H1 (cell line): ENCODE measurements around the gene CTSV. TPM values are rescaled to one million over a fixed set of nuclear protein-coding genes. Genes with fewer than 3 reads are reported as not detected.

Experiments
- ASH2L ChIP-seq: fragments of 200-600, 300-600 bp; sonication (generic); IDR thresholded peaks from one replicate; pipeline ENCODE4 v1.7.1; 2017; ENCODE audit warnings: low read length
- BACH1 ChIP-seq: IDR thresholded peaks from 2 replicates; pipeline ENCODE4 v1.6.1; 2012; ENCODE audit warnings: low read length, improper control_type of control experiment
- CBX5 ChIP-seq: fragments of 300-800, 300-1000 bp; sonication (generic); IDR thresholded peaks from 2 replicates; pipeline ENCODE4 v1.7.1; 2016; ENCODE audit warnings: antibody characterized with exemption, low read length, low read depth
- CREB1 ChIP-seq: IDR thresholded peaks from 2 replicates; pipeline ENCODE4 v1.6.1; 2012; ENCODE audit warnings: inconsistent platforms
- FOSL1 ChIP-seq: IDR thresholded peaks from 2 replicates; pipeline ENCODE4 v1.6.1; 2011; ENCODE audit warnings: mild to moderate bottlenecking, low read depth, low read length, moderate library complexity; ENCODE audit not compliant: insufficient read depth
- NANOG ChIP-seq: IDR thresholded peaks from 2 replicates; pipeline ENCODE4 v1.6.1; 2011; ENCODE audit warnings: low read length, low read depth, mild to moderate bottlenecking, inconsistent platforms; ENCODE audit not compliant: insufficient read depth, poor library complexity, severe bottlenecking
- RNF2 ChIP-seq: fragments of 200-900, 300-1000 bp; sonication (generic); IDR thresholded peaks from 2 replicates; pipeline ENCODE4 v1.7.1; 2016; ENCODE audit warnings: borderline replicate concordance, low read depth, mild to moderate bottlenecking, antibody characterized with exemption, low read length; ENCODE audit not compliant: poor library complexity, severe bottlenecking; ENCODE audit errors: missing control alignments
- SIN3A ChIP-seq, 2 experiments: IDR thresholded peaks in 1 of 2; conservative IDR thresholded peaks in 1 of 2; 2 replicates each; pipeline ENCODE4 v1.6.1; 2011 to 2012; ENCODE audit warnings: low read length in 2 of 2, improper control_type of control experiment in 1 of 2, low read depth in 1 of 2, mild to moderate bottlenecking in 1 of 2
- SP1 ChIP-seq: IDR thresholded peaks from 2 replicates; pipeline ENCODE4 v1.6.1; 2011; ENCODE audit warnings: low read depth, low read length
- SP2 ChIP-seq: IDR thresholded peaks from 2 replicates; pipeline ENCODE4 v1.6.1; 2012; ENCODE audit warnings: mild to moderate bottlenecking, low read length, inconsistent platforms
- SRF ChIP-seq: IDR thresholded peaks from 2 replicates; pipeline ENCODE4 v1.6.1; 2011; ENCODE audit warnings: mild to moderate bottlenecking, low read depth, low read length, moderate library complexity
- polyA plus RNA-seq, 7 experiments: library from polyadenylated mRNA; depleted of rRNA in 3 of 7; stranded (reverse) in 5 of 7; unstranded in 2 of 7; fragments of >200 nt in 5 of 7; fragments of 200-250 nt in 2 of 7; gene quantifications; 1 replicate in 5 of 7; 2 replicates in 1 of 7; 4 replicates in 1 of 7; pipeline versions ENCODE4 v1.2.1 to v1.2.3, GENCODE V29; 2011 to 2013; ENCODE audit warnings: missing spikeins in 2 of 7, mixed read lengths in 2 of 7
- total RNA-seq: library from RNA; stranded (reverse); fragmentation: NEBNext Ultra II Directional; extraction: Animal tissue kit (Norgen Biotek cat#: 25700); gene quantifications from 2 replicates; pipeline ENCODE4 v1.2.1, GENCODE V29; 2021
- TF ChIP-seq, protein P1 (sequence below): fragments of 300-600 bp; sonication (generic); IDR thresholded peaks from 2 replicates; pipeline ENCODE4 v1.7.1; 2012; ENCODE audit warnings: low read length, moderate library complexity, mild to moderate bottlenecking, inconsistent platforms; ENCODE audit not compliant: insufficient replicate concordance

Gene CTSV
- total and polyA plus RNA-seq, 2 of the 8 experiments (the other 6 are each of a cell fraction or from before 2014, with no cell fraction given) = 91.0 to 114 TPM

DNA sequence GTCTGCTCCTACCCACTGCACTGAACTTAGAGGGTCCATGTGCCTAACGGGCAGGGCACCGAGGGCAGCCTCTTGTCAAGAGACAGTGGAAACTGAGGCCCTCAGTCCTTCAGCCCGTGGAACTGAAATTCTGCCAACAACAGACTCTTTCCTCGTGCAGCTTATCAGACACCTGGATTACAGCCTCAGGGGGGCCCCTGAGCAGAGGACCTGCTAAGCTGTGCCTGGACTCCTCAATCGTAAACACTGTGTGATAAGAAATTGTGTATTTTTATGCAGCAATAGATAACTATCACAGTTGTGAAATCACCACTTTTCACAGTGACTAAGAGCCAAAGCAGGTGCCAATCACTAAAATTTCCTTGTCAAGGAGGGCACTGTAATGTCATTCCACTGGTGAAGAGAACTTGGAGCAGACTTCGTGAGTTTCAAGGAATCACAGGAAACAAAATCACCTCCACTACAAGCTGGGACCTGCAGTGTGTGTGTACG lies 33.4 kb upstream of the CTSV start (continued):
- TF ChIP-seq, protein P1, sequence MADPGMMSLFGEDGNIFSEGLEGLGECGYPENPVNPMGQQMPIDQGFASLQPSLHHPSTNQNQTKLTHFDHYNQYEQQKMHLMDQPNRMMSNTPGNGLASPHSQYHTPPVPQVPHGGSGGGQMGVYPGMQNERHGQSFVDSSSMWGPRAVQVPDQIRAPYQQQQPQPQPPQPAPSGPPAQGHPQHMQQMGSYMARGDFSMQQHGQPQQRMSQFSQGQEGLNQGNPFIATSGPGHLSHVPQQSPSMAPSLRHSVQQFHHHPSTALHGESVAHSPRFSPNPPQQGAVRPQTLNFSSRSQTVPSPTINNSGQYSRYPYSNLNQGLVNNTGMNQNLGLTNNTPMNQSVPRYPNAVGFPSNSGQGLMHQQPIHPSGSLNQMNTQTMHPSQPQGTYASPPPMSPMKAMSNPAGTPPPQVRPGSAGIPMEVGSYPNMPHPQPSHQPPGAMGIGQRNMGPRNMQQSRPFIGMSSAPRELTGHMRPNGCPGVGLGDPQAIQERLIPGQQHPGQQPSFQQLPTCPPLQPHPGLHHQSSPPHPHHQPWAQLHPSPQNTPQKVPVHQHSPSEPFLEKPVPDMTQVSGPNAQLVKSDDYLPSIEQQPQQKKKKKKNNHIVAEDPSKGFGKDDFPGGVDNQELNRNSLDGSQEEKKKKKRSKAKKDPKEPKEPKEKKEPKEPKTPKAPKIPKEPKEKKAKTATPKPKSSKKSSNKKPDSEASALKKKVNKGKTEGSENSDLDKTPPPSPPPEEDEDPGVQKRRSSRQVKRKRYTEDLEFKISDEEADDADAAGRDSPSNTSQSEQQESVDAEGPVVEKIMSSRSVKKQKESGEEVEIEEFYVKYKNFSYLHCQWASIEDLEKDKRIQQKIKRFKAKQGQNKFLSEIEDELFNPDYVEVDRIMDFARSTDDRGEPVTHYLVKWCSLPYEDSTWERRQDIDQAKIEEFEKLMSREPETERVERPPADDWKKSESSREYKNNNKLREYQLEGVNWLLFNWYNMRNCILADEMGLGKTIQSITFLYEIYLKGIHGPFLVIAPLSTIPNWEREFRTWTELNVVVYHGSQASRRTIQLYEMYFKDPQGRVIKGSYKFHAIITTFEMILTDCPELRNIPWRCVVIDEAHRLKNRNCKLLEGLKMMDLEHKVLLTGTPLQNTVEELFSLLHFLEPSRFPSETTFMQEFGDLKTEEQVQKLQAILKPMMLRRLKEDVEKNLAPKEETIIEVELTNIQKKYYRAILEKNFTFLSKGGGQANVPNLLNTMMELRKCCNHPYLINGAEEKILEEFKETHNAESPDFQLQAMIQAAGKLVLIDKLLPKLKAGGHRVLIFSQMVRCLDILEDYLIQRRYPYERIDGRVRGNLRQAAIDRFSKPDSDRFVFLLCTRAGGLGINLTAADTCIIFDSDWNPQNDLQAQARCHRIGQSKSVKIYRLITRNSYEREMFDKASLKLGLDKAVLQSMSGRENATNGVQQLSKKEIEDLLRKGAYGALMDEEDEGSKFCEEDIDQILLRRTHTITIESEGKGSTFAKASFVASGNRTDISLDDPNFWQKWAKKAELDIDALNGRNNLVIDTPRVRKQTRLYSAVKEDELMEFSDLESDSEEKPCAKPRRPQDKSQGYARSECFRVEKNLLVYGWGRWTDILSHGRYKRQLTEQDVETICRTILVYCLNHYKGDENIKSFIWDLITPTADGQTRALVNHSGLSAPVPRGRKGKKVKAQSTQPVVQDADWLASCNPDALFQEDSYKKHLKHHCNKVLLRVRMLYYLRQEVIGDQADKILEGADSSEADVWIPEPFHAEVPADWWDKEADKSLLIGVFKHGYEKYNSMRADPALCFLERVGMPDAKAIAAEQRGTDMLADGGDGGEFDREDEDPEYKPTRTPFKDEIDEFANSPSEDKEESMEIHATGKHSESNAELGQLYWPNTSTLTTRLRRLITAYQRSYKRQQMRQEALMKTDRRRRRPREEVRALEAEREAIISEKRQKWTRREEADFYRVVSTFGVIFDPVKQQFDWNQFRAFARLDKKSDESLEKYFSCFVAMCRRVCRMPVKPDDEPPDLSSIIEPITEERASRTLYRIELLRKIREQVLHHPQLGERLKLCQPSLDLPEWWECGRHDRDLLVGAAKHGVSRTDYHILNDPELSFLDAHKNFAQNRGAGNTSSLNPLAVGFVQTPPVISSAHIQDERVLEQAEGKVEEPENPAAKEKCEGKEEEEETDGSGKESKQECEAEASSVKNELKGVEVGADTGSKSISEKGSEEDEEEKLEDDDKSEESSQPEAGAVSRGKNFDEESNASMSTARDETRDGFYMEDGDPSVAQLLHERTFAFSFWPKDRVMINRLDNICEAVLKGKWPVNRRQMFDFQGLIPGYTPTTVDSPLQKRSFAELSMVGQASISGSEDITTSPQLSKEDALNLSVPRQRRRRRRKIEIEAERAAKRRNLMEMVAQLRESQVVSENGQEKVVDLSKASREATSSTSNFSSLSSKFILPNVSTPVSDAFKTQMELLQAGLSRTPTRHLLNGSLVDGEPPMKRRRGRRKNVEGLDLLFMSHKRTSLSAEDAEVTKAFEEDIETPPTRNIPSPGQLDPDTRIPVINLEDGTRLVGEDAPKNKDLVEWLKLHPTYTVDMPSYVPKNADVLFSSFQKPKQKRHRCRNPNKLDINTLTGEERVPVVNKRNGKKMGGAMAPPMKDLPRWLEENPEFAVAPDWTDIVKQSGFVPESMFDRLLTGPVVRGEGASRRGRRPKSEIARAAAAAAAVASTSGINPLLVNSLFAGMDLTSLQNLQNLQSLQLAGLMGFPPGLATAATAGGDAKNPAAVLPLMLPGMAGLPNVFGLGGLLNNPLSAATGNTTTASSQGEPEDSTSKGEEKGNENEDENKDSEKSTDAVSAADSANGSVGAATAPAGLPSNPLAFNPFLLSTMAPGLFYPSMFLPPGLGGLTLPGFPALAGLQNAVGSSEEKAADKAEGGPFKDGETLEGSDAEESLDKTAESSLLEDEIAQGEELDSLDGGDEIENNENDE = no peak
- TF ChIP-seq RNF2 (no peak), SP2 (no peak), SRF (no peak), CREB1 (no peak), NANOG (no peak), ASH2L (no peak), CBX5 (no peak), SP1 (no peak), SIN3A (conservative IDR thresholded peaks at IDR 0.05 in 1 of 2, IDR thresholded peaks at IDR 0.05 in 1 of 2; ENCODE audit: low read depth in 1 of 2, low read length in 2 of 2) (no peak), BACH1 (no peak), FOSL1 (no peak)
